IPS-18c (cell line): ENCODE measurements around the gene NAB2.

Experiments used
- H3K4me3 ChIP-seq: 2 replicates; pipeline ENCODE4 v1.7.0; 2013; ENCODE audit warnings: low read depth, mild to moderate bottlenecking, low read length, moderate library complexity; ENCODE audit not compliant: insufficient read depth
- H3K9me3 ChIP-seq: one replicate; pipeline ENCODE4 v1.6.1; 2013; ENCODE audit warnings: mild to moderate bottlenecking, low read length, moderate library complexity; ENCODE audit not compliant: control insufficient read depth, insufficient read depth

The NAB2 gene

DNA sequence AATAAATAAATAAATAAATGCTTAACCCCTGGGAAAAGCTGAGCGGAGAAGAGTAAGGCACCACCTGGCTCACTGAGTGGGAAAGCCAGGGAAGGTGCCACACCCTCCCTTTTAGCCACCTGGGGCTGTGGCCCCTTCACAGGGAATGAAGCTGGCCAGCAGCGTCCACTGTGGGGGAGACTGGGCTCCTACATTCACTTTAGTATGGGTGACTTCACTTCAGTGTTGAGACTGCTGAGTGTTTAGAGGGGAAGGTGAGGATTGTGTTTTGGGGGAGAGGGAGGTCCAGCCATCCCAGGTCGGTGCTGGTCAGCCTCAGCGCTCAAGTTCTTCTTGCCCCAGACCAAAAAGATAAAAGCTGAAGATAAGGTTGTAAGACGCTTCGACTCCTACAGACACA lies 1.6 kb downstream of the NAB2 start:
- Histone ChIP-seq H3K4me3 (peak overlapping the region; percentile 30; the same call in 1 of the 2 replicates), H3K9me3 (no peaks in the 10 kb centered on the region)

- Histone ChIP-seq H3K4me3 (no peak overlapping the region), H3K9me3 (no peaks in the 10 kb centered on the region)
Measured at GRCh38 chr12:57090924-57091637, 2.2 kb downstream of the NAB2 start.

DNA sequence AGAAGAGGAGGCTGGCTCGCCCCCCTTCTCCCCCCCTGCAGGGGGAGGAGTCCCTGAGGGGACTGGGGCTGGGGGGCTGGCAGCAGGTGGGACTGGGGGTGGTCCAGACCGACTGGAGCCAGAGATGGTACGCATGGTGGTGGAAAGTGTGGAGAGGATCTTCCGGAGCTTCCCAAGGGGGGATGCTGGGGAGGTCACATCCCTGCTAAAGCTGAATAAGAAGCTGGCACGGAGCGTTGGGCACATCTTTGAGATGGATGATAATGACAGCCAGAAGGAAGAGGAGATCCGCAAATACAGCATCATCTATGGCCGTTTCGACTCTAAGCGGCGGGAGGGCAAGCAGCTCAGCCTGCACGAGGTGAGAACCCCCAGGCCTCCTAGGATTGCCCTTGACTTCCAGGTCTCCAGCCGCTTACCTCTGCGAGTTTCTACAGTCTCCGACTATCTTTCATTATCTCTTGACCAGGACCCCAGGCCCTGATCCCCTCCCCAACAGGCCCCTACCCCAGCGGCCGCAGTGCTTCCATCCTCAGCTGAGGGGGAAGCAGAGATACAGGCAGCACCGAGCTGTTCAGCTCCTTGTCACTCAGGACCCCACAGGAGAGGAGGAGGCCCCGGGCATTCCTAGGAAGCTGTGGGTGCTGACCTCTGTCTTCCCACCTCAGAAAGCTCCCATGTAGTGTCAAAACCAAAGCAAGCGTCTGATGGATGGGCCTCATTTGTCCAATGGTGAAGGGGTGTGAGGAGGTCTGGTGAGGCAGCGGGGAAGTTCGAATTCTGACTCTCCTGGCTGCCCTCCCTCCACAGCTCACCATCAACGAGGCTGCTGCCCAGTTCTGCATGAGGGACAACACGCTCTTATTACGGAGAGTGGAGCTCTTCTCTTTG lies 3.0 kb downstream of the NAB2 start:
- H3K9me3 ChIP-seq = no peaks in the 10 kb centered on the region

DNA sequence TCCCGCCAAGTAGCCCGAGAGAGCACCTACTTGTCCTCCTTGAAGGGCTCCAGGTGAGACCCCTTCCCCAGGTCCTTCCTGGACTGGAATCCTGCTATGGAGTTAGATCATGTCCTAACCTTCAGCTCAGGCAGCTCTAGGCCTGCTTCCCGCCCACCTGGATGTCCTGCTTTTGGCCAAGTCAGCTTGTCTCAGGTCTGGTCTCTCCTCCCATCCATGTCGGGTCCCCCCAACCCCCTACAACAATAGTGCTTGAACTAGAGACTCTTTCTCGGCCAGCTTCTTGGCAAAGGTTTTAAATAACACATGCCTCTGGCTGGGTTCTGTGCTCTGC lies 3.6 kb downstream of the NAB2 start:
- Histone ChIP-seq H3K4me3 (peak overlapping the region; percentile 12; the same call in 1 of the 2 replicates), H3K9me3 (no peaks in the 10 kb centered on the region)

More for the DNA sequence above, 3.0 kb downstream of the NAB2 start:
- H3K4me3 ChIP-seq = no peak overlapping the region

DNA sequence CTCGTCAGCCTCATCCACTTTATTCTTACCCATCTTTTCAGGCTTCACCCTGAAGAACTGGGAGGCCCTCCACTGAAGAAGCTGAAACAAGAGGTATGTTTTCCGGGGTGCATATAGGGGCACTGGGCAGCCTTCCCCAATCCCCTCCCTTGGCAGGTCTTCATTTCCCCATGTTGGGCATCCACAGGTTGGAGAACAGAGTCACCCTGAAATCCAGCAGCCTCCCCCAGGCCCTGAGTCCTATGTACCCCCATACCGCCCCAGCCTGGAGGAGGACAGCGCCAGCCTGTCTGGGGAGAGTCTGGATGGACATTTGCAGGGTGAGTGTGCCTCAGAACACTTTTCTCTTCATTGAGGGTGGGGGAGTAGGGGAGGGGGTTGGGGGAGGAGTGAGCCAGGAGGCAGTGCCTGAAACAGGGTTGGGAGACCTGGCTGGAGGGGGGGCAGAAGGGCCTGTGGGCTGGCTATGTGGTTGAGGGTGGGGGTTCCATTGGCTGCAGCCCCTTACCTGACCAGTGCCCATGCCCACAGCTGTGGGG lies 4.0 kb downstream of the NAB2 start:
- H3K9me3 ChIP-seq = no peaks in the 10 kb centered on the region

GRCh38 chr12:57093415-57094207 lies 4.7 kb downstream of the NAB2 start:
- Histone ChIP-seq H3K9me3 (no peaks in the 10 kb centered on the region), H3K4me3 (no peak overlapping the region)

More for the DNA sequence above, 4.0 kb downstream of the NAB2 start:
- H3K4me3 ChIP-seq = peak overlapping the region; percentile 12; the same call in 1 of the 2 replicates

- no peaks in the 10 kb centered on the region for H3K9me3 ChIP-seq
Measured at GRCh38 chr12:57094208-57095160, 5.6 kb downstream of the NAB2 start.

GRCh38 chr12:57095440-57095839 lies 6.5 kb downstream of the NAB2 start:
- Histone ChIP-seq H3K9me3 (no peaks in the 10 kb centered on the region), H3K4me3 (no peak overlapping the region)

More at GRCh38 chr12:57094208-57095160, 5.6 kb downstream of the NAB2 start:
- no peak overlapping the region for H3K4me3 ChIP-seq

DNA sequence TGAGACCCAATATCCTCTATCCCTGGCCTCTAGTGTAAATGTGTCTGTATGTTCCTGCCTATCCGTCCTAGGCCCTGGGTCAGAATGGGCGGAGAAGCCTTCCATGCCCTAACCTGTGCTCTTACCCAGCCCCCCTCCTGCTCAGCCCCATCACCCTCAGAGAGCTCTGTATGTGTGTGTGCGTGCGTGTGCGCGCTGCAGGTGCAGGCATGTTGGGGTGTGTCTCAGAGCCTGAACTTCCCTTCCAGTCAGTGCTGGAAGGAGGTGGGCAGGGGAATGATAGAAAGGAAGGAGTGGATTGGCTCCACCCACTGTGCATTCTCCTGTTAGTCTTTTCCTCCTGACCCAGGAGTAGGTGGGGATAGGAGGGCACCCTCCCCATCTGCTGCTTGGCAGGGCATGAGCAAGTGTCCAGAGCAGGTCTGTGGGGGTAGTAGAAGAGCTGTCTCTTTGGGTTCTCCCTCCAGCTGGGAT lies 7.2 kb downstream of the NAB2 start:
- H3K9me3 ChIP-seq = no peaks in the 10 kb centered on the region
- H3K4me3 ChIP-seq = no peak overlapping the region

DNA sequence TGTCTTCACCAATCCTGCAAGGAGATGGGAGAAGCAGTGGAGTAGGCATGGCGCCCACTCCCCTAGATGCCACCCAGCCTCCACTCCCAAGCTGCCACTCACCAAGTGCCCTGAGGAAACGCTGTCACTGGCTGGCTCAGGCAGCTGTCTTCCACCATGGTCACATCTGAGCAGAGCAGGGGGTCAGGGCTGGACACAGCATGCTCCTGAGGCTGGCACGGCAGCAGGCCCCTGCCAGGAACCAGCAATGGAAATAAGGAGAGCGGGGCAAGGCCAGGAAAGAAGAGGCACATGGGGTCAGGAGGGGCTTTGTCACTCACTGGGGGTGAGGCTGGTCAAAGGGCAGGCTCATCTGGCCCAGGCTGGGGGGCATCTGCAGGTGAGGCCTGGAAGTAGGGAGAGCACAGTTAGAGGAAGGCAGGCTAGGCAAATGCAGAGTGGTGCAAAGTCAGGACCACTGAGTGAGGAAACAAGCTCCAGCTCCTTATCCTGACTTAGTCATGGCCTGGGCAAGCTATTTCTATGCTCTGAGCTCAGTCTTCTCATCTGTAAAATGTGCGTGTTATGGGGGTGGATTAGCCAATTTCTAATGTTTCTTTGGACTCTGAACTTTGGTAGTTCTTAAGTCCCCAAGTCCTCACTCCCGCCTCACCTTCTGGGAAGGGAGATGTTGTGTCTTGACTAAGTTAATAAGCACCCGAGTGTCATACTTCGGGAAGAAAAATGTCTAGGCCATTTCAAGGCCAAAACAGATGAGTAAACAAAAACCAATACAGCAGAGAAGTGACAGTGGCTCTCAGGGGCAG lies 8.0 kb downstream of the NAB2 start:
- Histone ChIP-seq H3K9me3 (no peaks in the 10 kb centered on the region), H3K4me3 (no peak overlapping the region)

DNA sequence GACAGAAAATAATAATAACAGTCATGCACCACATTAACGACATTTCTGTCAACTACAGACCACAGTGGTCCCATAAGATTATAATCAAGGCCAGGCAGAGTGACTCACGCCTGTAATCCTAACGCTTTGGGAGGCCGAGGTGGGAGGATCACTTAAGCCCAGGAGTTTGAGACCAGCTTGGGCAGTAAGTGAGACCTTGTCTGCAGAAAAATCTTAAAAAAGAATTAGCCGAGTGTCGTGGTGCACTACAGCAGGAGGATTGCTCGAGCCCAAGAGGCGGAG lies 8.6 kb downstream of the NAB2 start:
- Histone ChIP-seq H3K9me3 (no peaks in the 10 kb centered on the region), H3K4me3 (no peak overlapping the region)

DNA sequence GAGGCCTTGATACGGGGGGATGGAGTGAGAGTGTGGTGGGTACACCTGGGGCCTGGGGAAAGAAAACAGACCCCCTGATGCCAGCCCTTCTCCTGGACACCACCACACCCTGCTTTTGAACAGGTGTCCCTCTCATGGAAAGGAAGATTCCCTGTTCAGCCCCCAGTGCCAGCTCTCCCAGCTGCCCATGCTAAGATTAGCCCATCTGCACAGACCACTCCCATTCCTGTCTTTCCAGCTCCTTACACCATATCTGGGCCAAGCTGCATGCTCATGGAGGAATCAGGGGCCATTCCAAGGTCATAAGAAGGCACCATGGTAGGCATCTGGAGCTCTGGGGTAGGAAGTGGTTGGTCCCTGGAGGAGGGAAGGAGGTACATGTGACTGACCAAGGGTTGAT lies 9.6 kb downstream of the NAB2 start:
- Histone ChIP-seq H3K4me3 (no peak overlapping the region), H3K9me3 (no peaks in the 10 kb centered on the region)

GRCh38 chr12:57099047-57099714 lies 10.3 kb downstream of the NAB2 start:
- Histone ChIP-seq H3K4me3 (no peak overlapping the region), H3K9me3 (no peaks in the 10 kb centered on the region)

- H3K4me3 ChIP-seq = no peak overlapping the region
- no peaks in the 10 kb centered on the region for H3K9me3 ChIP-seq
Measured at GRCh38 chr12:57099766-57100165, 10.9 kb downstream of the NAB2 start.
